Measurements from ENCODE around the gene SH3RF3. TPM values are rescaled to one million over a fixed set of nuclear protein-coding genes. Genes with fewer than 3 reads are reported as not detected.

Gene SH3RF3
- total RNA-seq, 1 donor from 2014 or later: 0.28 TPM

GRCh38 chr2:109517118-109517889 is 388.3 kb downstream of the SH3RF3 start:
- Histone ChIP-seq H3K4me3 (no peak overlapping the region), H3K27ac (no peak overlapping the region), H3K4me1 (peaks cover 7% of the 10 kb centered on the region), H3K79me2 (ENCODE audit: low read depth) (no peaks in the 10 kb centered on the region), H4K20me1 (ENCODE audit: low read depth) (no peaks in the 10 kb centered on the region), H3K4me2 (no peak overlapping the region), H3K9ac (no peak overlapping the region), H3K9me3 (ENCODE audit: low read depth) (no peaks in the 10 kb centered on the region), H3K36me3 (no peaks in the 10 kb centered on the region), H2AFZ (replicated peaks) (peak overlapping the region; percentile 70), H3F3A (ENCODE audit: low read depth) (no peaks in the 10 kb centered on the region), H3K27me3 (no peaks in the 10 kb centered on the region)
- Mint-ChIP-seq H3K4me3 (no peak overlapping the region), H3K9me3 (peaks cover 2% of the 10 kb centered on the region), H3K27me3 (ENCODE audit: insufficient read depth, low read depth) (peaks cover 7% of the 10 kb centered on the region), H3K27ac (no peak overlapping the region), H3K4me1 (peaks cover 32% of the 10 kb centered on the region), H3K36me3 (no peaks in the 10 kb centered on the region)
- DNase-seq (ENCODE audit: low spot score): no peak
- TF ChIP-seq EZH2 (IDR thresholded peaks at IDR 0.05) (no peak), CTCF (IDR thresholded peaks at IDR 0.05) (no peak), EZH2phosphoT487 (IDR thresholded peaks at IDR 0.05) (no peak)

GRCh38 chr2:109519513-109519912 is 390.5 kb downstream of the SH3RF3 start:
- TF ChIP-seq EZH2phosphoT487 (IDR thresholded peaks at IDR 0.05): no peak
- Histone ChIP-seq H3K4me2 (no peak overlapping the region), H3K27ac (no peak overlapping the region), H3K9me3 (ENCODE audit: low read depth) (no peaks in the 10 kb centered on the region), H4K20me1 (ENCODE audit: low read depth) (no peaks in the 10 kb centered on the region), H2AFZ (replicated peaks) (no peak overlapping the region), H3K9ac (no peak overlapping the region), H3K27me3 (no peaks in the 10 kb centered on the region), H3K4me1 (peaks cover 7% of the 10 kb centered on the region), H3K36me3 (no peaks in the 10 kb centered on the region), H3F3A (ENCODE audit: low read depth) (no peaks in the 10 kb centered on the region), H3K4me3 (no peak overlapping the region), H3K79me2 (ENCODE audit: low read depth) (no peaks in the 10 kb centered on the region)
- Mint-ChIP-seq H3K9me3 (peaks cover 2% of the 10 kb centered on the region), H3K27ac (peak overlapping the region; percentile 26), H3K4me3 (no peak overlapping the region), H3K36me3 (no peaks in the 10 kb centered on the region), H3K27me3 (ENCODE audit: insufficient read depth, low read depth) (peaks cover 4% of the 10 kb centered on the region), H3K4me1 (peaks cover 30% of the 10 kb centered on the region)
- no peak for DNase-seq (ENCODE audit: low spot score)

- peak overlapping the region; percentile 27 for H3K4me2 ChIP-seq
- H3K27me3 ChIP-seq: no peaks in the 10 kb centered on the region
- DNase-seq (ENCODE audit: low spot score): no peak
- H3K27ac ChIP-seq: no peak overlapping the region
- no peak overlapping the region for H2AFZ ChIP-seq (replicated peaks)
- H3K9me3 ChIP-seq (ENCODE audit: low read depth): no peaks in the 10 kb centered on the region
- H3K36me3 ChIP-seq: no peaks in the 10 kb centered on the region
- H3K9me3 Mint-ChIP-seq: peaks cover 2% of the 10 kb centered on the region
- H3K79me2 ChIP-seq (ENCODE audit: low read depth): no peaks in the 10 kb centered on the region
- H3K9ac ChIP-seq: no peak overlapping the region
- H3K4me1 ChIP-seq: peaks cover 13% of the 10 kb centered on the region
- no peaks in the 10 kb centered on the region for H4K20me1 ChIP-seq (ENCODE audit: low read depth)
- H3K27ac Mint-ChIP-seq: no peak overlapping the region
- no peak for TF ChIP-seq EZH2 (IDR thresholded peaks at IDR 0.05)
- peaks cover 28% of the 10 kb centered on the region for H3K4me1 Mint-ChIP-seq
- H3F3A ChIP-seq (ENCODE audit: low read depth): no peaks in the 10 kb centered on the region
- no peak overlapping the region for H3K4me3 Mint-ChIP-seq
- H3K27me3 Mint-ChIP-seq (ENCODE audit: insufficient read depth, low read depth): peaks cover 4% of the 10 kb centered on the region
- H3K36me3 Mint-ChIP-seq: no peaks in the 10 kb centered on the region
- H3K4me3 ChIP-seq: no peak overlapping the region
Observed at GRCh38 chr2:109521233-109522062, 392.4 kb downstream of the SH3RF3 start.

GRCh38 chr2:109522063-109522374 is 393.0 kb downstream of the SH3RF3 start:
- Histone ChIP-seq H3K9ac (no peak overlapping the region), H3F3A (ENCODE audit: low read depth) (no peaks in the 10 kb centered on the region), H3K9me3 (ENCODE audit: low read depth) (no peaks in the 10 kb centered on the region), H3K27me3 (no peaks in the 10 kb centered on the region), H3K4me2 (peak overlapping the region; percentile 27), H2AFZ (replicated peaks) (no peak overlapping the region), H3K27ac (no peak overlapping the region), H4K20me1 (ENCODE audit: low read depth) (no peaks in the 10 kb centered on the region), H3K36me3 (no peaks in the 10 kb centered on the region), H3K79me2 (ENCODE audit: low read depth) (no peaks in the 10 kb centered on the region), H3K4me1 (peaks cover 13% of the 10 kb centered on the region), H3K4me3 (no peak overlapping the region)
- no peak overlapping the region for H3K27ac Mint-ChIP-seq
- no peak for DNase-seq (ENCODE audit: low spot score)
- peaks cover 25% of the 10 kb centered on the region for H3K4me1 Mint-ChIP-seq
- H3K9me3 Mint-ChIP-seq: peaks cover 2% of the 10 kb centered on the region
- TF ChIP-seq EZH2 (IDR thresholded peaks at IDR 0.05) (no peak), CTCF (IDR thresholded peaks at IDR 0.05) (no peak)
- peaks cover 4% of the 10 kb centered on the region for H3K27me3 Mint-ChIP-seq (ENCODE audit: insufficient read depth, low read depth)
- no peak overlapping the region for H3K4me3 Mint-ChIP-seq
- H3K36me3 Mint-ChIP-seq: no peaks in the 10 kb centered on the region
